ENCODE data around the gene APPBP2.
"Not testable (repeated sequence)": the region's sequence is repeated elsewhere in the genome, so short reads cannot be mapped to it uniquely, and the experiment has no call there.

The APPBP2 gene

DNA sequence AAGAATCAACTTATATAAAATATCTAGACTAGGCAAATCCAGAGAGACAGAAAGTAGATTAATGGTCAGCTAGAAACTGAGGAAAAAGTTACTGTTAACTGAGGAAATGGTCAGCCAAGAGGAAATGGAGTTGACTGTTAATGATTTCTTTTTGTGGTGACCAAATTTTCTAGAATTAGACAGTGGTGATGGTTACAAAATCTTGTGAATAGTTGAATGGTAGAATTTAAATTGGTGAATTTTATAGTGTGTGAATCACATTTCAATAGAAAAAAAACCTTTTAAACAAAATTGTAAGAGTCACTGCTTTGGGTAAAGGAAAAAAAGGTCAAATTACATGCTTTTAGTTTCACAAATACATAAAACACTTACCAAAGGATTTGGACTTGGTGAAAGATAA, 30.0 kb downstream of the APPBP2 start:
- no peak for DNase-seq (ENCODE audit: low read depth, low spot score)

DNA sequence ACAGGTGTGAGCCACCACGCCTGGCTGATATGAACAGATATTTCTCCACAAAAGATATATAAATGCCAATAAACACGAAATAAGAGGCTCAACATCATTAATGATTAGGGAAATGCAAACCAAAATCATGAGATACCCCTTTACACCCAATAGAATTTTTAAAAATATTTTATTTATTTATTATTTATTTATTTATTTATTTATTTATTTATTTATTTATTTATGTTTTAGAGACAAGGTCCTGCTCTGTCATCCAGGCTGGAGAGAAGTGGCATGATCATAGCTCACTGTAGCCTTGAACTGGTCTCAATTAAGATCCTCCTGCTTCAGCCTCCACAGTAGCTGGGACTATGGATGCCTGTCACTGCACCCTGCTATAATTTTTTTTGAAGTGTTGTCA, 30.8 kb downstream of the APPBP2 start:
- no peak for DNase-seq (ENCODE audit: low read depth, low spot score)

DNA sequence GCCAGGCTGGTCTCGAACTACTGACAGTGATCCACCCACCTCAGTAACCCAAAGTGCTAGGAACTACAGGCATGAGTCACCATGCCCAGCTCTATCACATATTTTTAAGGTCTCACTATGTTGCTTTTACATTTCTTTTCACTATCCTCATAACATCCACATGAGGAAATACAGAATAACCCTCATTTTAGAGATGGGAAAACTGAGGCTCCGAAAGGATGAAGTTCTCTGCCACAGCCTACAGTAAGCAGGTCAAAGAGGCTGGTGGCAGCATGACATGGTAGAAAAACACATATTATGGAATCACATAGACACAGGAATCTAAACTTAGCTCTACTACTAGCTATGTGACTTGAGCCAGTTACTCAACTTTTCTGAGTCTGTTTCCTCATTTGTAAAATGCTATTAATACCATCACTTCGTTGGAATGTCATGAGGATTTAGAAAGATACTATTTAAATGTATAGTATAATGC, 32.2 kb downstream of the APPBP2 start:
- DNase-seq (ENCODE audit: low read depth, low spot score) = no peak

DNA sequence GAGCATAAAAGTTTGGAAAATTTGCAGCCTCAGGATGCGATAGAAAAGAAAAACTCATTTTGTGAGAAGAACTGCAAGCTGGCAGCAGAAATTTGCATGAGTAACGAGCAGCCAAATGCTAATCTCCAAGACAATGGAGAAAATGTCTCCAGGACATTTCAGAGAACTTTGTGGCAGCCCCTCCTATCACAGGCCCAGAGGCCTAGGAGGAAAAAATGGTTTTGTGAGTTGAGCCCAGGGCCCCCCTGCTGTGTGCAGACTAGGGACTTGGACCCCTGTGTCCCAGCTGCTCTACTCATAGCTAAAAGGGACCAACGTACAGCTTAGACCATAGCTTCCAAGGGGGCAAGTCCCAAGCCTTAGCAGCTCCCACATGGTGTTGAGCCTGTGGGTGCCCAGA, 34.3 kb downstream of the APPBP2 start:
- DNase-seq (ENCODE audit: low read depth, low spot score) = no peak

DNA sequence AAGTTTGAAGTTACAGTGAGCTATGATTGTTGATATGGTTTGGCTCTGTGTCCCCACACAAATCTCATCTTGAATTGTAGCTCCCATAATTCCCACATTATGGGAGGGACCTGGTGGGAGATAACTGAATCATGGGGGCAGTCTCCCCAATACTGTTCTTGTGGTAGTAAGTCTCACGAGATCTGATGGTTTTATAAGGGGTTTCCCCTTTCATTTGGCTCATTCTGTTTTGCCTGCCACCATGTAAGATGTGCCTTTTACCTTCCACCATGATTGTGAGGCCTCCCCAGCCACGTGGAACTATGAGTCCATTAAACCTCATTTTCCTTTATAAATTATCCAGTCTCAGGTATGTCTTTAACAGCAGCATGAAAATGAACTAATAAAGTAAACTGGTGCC, 35.4 kb downstream of the APPBP2 start:
- not testable (repeated sequence) for DNase-seq (ENCODE audit: low read depth, low spot score)

DNA sequence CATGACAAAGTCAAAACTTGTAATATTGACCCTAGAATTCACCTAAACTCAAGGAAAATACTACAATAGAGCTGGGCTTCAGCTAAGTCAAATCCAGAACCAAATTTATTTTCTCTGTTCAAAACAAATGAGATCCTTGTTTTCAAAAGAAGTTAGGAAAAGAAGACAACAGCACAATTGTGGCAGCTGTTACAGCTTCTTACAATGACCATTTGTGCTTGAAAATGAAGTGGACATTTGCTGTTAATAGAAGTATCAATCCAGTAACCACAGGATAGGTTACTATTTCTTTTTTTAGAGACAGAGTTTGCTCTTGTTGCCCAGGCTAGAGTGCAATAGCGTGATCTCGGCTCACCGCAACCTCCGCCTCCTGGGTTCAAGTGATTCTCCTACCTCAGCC, 44.4 kb downstream of the APPBP2 start:
- DNase-seq (ENCODE audit: low read depth, low spot score) = no peak

DNA sequence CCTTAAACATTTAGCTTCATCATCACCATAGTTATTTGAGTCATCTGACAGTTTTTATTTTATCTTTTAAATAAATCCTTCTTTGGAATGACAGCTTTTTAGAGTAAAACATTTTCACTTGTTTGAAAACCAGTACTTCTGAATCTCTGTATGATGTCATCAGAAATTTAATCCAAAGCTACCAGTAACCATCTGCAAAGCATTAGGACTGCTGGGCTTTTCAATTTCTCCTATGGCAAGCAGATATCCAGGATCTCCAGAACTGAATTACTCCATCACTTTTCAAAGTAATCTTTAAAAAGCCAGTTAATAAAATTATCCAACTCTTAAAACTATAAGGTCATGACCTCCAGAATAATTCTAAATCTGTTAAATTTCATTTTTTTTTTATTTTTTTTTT, 52.3 kb downstream of the APPBP2 start:
- no peak for DNase-seq (ENCODE audit: low read depth, low spot score)

DNA sequence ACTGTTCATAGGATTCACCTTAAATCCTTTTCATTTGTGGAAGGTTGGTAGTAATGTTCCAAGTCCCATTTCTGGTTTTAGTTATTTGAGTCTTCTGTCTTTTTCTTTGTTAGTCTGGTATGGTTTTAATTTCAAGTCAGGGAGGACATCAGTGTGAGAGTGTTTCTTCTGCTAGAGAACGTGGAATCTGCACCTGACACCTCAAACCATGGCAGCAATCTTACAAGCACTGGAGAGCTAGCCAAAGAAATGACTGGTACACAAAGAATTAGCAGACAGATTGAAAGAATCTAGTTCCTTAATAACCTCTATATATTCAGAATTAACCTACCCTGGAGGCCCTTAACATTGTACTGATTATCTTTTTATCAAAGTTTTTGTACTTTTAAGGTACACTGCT, 53.6 kb downstream of the APPBP2 start:
- DNase-seq (ENCODE audit: low read depth, low spot score) = no peak

DNA sequence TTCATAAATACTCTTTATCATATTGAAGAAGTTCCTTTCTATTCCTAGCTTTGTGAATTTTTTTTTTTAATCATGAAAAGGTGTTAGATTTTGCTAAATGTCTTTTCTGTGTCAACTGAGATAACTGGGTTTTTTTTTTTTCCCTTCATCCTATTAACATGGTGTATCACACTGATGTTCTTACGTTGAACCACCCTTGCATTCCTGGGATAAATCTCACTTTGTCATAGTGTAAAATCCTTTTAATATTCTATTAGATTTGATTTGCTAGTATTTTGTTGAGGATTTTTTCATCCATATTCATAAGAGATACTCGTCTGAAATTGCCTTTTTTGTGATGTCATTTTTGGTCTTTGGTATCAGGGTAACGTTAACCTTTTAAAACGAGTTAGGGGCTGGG, 54.6 kb downstream of the APPBP2 start:
- no peak for DNase-seq (ENCODE audit: low read depth, low spot score)

DNA sequence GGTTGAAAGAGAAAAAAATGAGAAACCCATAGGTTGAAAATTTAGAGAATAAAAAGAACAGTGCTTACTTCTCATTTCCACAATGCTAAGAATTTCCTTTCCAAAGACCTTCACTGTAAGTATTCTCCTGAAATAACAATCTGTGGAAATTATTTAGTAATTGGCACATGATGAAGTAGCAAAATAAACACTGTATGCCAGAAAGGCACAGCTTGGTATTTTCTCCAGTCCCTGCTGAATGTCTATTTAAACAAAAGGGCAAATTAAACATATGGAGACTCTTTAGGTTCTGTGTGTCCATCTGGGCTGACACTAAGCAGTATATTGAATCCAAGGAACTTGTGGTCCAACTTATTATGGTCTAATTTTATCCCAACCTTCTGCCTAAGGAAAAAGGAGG, 57.7 kb downstream of the APPBP2 start:
- DNase-seq (ENCODE audit: low read depth, low spot score) = no peak

DNA sequence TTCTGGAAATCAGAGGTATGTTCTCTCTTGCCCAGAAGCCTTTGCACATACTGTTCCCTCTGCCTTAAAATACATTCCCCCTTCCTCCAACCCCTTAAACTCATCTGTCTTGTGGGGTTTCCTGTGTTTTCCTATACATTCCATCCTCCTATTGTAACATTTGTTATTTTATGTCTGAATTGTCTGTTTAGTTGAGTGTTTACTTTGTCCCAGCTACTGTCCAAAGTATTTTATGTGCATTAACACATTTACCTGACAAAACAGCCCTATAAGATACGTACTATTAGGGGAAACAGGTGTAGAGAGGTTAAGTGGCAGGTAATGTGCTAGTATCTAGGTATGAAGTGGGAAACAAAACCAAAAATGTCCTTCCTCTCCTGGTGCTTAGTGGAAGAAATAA, 61.7 kb downstream of the APPBP2 start:
- DNase-seq (ENCODE audit: low read depth, low spot score) = no peak

DNA sequence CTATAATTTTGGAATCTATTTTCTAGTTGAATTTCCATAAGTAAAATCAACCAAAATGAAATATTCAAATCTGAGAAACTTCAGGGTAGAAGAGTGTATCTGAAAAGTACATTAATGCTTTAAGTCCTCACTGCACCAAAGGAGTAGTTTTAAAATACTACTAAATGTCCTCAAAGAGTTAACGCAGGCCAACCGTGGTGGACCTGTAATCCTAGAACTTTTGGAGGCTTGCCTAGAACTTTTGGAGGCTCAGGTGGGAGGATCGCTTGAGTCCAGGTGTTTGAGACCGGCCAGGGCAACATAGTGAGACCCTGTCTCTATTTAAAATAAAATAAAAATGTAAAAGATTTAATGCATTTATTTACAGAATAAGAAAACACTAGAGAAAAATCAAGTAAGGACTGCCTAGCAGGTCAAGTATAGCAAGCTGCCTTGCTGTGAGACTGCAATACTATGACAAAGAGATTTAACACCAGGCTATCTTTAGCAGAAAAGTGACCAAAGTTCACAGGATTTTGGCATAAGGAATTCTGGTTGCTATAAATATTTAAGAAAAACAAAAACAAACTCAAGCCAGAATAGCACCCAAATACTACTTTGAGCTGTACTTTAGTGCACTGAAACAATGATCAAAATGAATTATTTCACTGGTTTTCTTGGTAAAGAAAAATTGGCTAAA, 62.7 kb downstream of the APPBP2 start:
- DNase-seq (ENCODE audit: low read depth, low spot score) = no peak

DNA sequence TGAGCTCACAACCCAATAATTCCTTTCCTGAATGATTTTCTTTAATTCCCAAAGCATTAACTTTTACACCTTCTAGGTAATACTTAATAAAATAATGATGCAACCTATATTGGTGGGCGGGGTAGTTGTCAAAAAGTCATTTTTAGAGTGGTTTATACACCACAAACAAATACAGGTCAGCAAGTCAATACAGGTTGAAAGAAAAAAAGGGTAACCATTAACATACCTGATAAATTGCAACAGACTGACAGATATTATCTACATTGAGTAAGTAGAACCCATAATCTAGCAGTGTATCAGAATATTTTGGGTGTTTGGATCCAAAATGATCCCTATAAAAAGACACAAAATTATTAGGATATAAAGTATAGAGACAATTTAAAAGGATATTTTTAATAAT, 64.5 kb downstream of the APPBP2 start:
- no peak for DNase-seq (ENCODE audit: low read depth, low spot score)

DNA sequence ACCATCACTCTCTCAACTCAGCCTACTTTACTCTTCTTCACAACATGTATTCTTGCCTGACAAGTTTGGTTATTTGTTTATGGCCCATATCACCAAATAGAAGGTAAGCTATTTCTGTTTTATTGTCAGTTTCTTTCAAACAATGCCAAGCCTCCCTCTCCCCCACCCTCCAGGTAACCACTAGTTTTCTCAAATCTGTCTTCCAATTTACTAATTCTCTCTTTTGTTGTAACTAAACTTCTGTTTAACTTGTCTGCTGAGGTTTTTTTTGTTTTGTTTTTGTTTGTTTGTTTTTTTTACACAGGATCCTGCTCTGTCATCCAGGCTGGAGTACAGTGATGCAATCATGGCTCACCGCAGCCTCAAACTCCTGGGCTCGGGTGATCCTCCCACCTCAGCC, 68.9 kb downstream of the APPBP2 start:
- DNase-seq (ENCODE audit: low read depth, low spot score) = no peak

DNA sequence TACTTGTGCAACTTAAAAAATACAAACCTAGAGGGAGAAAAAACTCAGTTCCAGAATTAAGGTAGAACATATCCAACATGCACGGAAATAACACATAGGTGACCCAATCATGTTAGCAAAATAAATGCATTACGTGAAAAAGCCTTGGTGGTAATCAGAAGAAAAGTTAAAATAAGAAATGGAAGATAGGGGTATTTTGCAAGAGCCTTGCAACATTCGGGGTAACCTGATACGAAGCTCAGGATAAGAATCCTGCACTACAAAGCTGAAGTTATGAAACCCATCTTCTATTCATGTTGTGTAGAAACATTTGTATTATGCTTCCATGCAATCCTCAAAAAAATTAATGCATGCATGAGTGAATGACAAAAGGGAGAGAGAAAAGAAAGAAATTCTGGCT, 70.7 kb downstream of the APPBP2 start:
- DNase-seq (ENCODE audit: low read depth, low spot score) = no peak

DNA sequence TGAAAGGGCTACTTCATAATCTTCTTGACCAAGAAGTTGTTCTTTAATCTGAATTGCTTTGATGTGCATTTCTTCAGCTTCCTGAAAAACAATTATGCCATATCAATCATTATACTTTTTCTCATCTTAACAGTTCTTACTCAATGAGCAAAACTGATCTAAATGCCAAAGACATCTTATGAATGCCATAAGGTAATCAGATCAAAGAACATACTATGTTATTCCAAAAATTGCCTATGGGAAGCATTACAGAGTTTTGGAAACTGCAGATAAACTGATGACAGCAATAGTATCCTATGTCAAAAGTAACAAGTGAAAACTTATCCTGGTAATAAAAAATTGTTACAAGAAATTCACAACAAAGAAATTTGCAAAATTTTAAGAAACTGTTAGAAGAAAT, 74.1 kb downstream of the APPBP2 start:
- DNase-seq (ENCODE audit: low read depth, low spot score) = no peak

DNA sequence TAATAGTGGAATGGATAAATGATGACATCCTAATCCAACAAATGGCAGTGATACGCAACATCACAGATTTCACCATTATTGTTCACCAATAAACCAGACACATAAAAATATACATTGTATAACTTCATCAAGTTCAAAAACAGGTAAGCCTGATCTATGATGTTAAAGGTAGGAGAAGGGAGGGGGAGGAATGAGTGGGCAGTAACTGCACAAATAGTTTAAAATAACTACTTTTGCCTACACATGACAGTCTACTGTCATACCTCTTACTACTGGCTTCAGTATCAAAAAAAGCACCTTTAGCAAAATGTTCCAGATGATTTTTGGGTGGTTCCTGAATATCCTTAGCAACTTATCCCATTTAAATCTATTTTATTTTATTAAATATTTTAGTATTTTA, 75.0 kb downstream of the APPBP2 start:
- DNase-seq (ENCODE audit: low read depth, low spot score) = no peak

DNA sequence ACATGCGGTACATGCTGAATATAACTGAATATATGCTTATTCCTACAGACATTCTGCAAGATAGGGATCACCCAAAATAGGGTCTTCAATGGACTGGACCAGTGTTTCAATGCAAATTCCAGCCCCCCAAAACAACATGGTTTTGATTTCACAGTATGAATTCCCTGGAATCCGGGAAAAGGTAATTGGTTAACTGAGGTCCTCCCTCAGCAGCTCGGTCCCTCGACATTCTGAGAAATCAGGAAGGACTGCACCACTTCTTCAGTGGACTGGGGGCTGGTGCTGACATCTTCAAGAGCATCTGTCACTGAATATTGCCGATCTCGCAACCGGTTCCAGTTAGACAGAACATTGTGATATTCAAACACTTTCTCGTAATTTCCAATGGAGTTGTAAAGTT, 78.7 kb downstream of the APPBP2 start:
- DNase-seq (ENCODE audit: low read depth, low spot score) = no peak

DNA sequence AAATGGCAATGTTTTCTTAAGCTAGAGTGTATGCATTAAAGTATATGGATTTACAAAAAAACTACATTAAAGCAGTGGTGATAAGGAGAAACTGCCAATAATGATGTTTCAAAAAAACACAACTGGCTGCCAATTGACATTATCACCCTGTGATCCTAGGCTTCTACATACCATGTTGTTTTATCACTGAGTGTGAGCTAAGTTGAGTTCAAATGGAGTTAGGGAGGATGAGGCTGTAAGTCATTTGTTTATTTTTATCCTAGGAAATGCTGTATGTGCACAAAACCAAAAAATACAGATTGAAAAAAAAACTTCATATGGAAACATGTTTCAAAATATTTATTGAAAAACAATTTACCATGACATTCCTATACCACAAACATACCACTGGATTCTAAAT, 80.9 kb downstream of the APPBP2 start:
- DNase-seq (ENCODE audit: low read depth, low spot score) = no peak

DNA sequence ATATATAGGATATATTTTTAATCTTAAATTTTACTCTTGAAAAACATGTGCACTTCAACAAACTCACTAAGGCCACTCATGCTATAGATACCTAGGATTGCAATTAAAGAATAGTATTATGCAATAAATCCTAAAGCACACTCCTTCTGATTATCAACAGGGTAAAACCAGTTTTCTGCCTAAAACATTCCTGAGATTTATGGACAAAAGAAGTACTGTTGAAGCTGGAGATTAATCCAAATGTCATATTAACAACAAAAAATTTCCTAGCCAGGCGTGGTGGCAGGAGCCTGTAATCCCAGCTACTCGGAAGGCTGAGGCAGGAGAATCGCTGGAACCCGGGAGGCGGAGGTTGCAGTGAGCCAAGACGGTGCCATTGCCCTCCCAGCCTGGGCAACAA, 82.3 kb downstream of the APPBP2 start:
- no peak for DNase-seq (ENCODE audit: low read depth, low spot score)

DNA sequence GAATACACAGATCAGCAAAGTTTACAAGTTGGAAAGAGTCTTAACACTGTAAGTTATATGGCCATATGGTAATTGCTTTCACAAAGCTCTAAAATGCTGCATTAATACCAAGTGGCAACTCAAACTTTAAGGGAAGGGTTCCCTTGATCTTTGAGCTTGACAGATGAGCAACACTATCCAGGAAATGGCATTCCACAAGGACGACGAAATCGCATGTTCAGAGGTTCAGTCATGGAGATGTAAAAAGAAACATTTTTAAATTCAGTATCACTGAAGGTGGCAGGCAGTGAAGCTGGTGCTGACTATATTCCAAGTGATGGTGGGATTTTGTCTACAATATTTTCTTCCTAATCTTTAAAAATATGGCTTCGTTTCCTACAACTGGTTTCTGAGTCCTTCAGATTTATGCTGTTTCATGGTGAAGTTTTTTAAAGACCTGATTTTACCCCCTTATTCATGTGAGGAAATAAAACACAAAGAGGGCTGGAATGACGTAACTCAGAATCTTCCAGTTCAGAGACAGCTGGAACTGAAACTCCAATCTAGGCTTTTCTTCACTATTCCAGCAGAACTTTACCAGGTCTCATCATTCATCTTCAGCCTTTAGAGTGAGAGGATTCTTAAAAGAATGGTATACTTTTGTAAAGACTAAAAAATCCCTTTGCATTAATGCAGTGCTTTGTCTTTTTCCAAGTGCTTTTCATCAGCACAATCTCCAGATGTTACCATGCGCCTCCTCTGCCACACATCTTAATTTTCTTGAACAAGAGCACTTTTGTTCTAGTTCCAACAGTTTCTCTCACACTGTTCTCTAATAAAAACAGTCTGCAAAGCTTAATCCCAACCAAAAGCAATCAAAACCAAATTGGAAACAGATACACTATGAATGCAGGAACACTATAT, 83.5 kb downstream of the APPBP2 start:
- no peak for DNase-seq (ENCODE audit: low read depth, low spot score)

DNA sequence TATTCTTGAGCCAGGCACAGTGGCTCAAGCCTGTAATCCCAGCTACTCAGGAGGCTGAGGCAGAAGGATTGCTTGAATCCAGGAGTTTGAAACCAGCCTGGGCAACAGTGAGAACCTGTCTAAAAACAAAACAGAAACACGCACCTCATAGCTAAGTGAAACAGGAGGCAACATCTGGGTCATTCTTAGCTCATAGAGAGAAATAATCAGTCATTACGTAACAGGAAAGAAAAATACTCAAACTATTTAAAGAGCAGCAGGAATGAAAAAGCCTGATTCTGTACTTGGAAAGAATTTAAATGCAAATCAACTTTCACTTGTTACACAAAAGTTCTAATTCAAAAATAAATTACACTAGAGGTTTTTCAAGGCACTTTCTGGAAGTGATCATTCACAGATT, 86.5 kb downstream of the APPBP2 start:
- DNase-seq (ENCODE audit: low read depth, low spot score) = no peak

DNA sequence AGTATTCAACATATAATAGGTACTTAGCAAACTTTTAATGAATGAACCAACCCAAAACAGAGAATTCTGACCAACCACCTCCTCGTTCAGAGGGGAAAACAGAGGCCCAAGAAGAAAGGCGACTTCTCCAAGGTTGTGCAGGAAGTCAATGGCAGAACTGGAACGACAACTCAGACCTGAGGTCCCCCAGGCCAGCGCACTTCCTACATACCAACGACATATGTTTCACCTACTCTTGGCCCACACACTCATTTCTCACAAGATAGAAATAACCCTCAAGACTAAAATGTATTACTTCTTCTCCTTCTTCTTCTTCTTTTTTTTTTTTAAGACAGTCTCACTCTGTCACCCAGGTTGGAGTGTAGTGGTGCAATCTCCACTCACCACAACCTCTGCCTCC, 89.4 kb downstream of the APPBP2 start:
- no peak for DNase-seq (ENCODE audit: low read depth, low spot score)
